Gastrocnemius medialis (tissue), 4 donors: ENCODE data around the gene PHF20. TPM values are rescaled to one million over a fixed set of nuclear protein-coding genes. Genes with fewer than 3 reads are reported as not detected.
"Not testable (repeated sequence)": the region's sequence is repeated elsewhere in the genome, so short reads cannot be mapped to it uniquely, and the experiment has no call there.

Experiments
- ATAC-seq, 2 donors: fragments of 150-250 bp; one replicate each; pipeline ENCODE4 v1.9.1; 2016
- DNase-seq, 2 donors: peaks; one replicate each; pipeline ENCODE4 v3.0.0-alpha.2; 2019
- H3K27ac ChIP-seq, 4 donors: fragments of 200-600 bp; sonication (generic); 1 replicate in 1 of 4; 2 replicates in 3 of 4; pipeline ENCODE4 v1.5.1; 2016 to 2018; ENCODE audit warnings: mild to moderate bottlenecking in 2 of 4, moderate library complexity in 1 of 4
- H3K27me3 ChIP-seq, 3 donors: fragments of 200-600 bp; sonication (generic) in 2 of 3; 1 replicate in 1 of 3; 2 replicates in 2 of 3; pipeline versions ENCODE4 v1.5.1 to v1.6.0; 2016 to 2019; ENCODE audit warnings: mild to moderate bottlenecking in 1 of 3, moderate library complexity in 1 of 3
- H3K36me3 ChIP-seq, 2 donors: fragments of 200-600 bp; sonication (generic) in 1 of 2; one replicate each; pipeline ENCODE4 v1.5.1; 2017 to 2018
- H3K4me1 ChIP-seq, 2 donors: fragments of 200-600 bp; sonication (generic) in 1 of 2; one replicate each; pipeline ENCODE4 v1.5.1; 2016 to 2017; ENCODE audit warnings: mild to moderate bottlenecking in 2 of 2
- H3K4me3 ChIP-seq, 4 donors: fragments of 200-600 bp; sonication (generic) in 3 of 4; 1 replicate in 1 of 4; 2 replicates in 3 of 4; pipeline ENCODE4 v1.5.1; 2016 to 2019; ENCODE audit warnings: mild to moderate bottlenecking in 2 of 4
- H3K9me3 ChIP-seq, 3 donors: fragments of 200-600 bp; sonication (generic) in 2 of 3; 1 replicate in 1 of 3; 2 replicates in 2 of 3; pipeline ENCODE4 v1.5.1; 2016 to 2019
- CTCF ChIP-seq, 5 experiments: fragments of 450-650 bp in 3 of 5; fragments of 200-600 bp in 2 of 5; sonication (generic) in 2 of 5; IDR thresholded peaks in 4 of 5; conservative IDR thresholded peaks in 1 of 5; 1 replicate in 4 of 5; 2 replicates in 1 of 5; pipeline ENCODE4 v1.5.1; 2016 to 2019; ENCODE audit warnings: antibody characterized with exemption in 5 of 5, mild to moderate bottlenecking in 3 of 5, moderate library complexity in 3 of 5
- POLR2A ChIP-seq, 2 donors: fragments of 450-650 bp; IDR thresholded peaks; one replicate each; pipeline ENCODE4 v1.6.1; 2017; ENCODE audit warnings: antibody characterized with exemption in 2 of 2, mild to moderate bottlenecking in 2 of 2, moderate library complexity in 2 of 2
- in situ Hi-C, 4 donors: fragments of 200-750 bp; cut with MboI; loops; one replicate each; pipeline versions ENCODE4 v1.15.0 to v1.8.0; 2017; ENCODE audit warnings: low sequenced_read_pairs in 4 of 4
- intact Hi-C: fragments of 100-400 bp; cut with DNase I; formaldehyde crosslinking; loops from one replicate; pipeline ENCODE4 v1.15.1; 2023; ENCODE audit warnings: low total_unique reads
- total RNA-seq, 4 donors: library from RNA; depleted of rRNA; stranded (reverse); fragments of >200 nt; gene quantifications; one replicate each; pipeline versions ENCODE4 v1.1.0 to v1.2.3, GENCODE V29; 2016

PHF20 gene
- total RNA-seq, result 10 to 100 TPM; 72.6 to 91.9 (median 82.2) TPM

- peak in 4 of 5 experiments; percentile 22 to 52 (median 36) for TF ChIP-seq CTCF (IDR thresholded peaks at IDR 0.05 in 4 of 5, conservative IDR thresholded peaks at IDR 0.05 in 1 of 5)
- TF ChIP-seq POLR2A (IDR thresholded peaks at IDR 0.05), result peak; percentile 98 to 99
- H3K27me3 ChIP-seq, result no peaks in the 10 kb centered on the region
- DNase-seq (peak; percentile 99), ATAC-seq (peak; percentile 72 to 78)
- no peaks in the 10 kb centered on the region for H3K9me3 ChIP-seq
- H3K27ac ChIP-seq, result peak within 1 kb of the TSS; percentile 85 to 95 (median 91)
- no peaks in the 10 kb centered on the region for H3K36me3 ChIP-seq
- intact Hi-C loops (loop anchor here (1.0 to 2.0 kb wide), 2 partner anchors 57 to 112 kb away; no protein-coding TSS in a partner anchor), in situ Hi-C loops (no loop called here)
- H3K4me1 ChIP-seq, result peaks cover 78% of the 10 kb centered on the region in 2 donors
- H3K4me3 ChIP-seq, result peak within 1 kb of the TSS; percentile 67 to 80 (median 72)
Observed at GRCh38 chr20:35771689-35772562, at the start of gene PHF20. TSS of gene PHF20 (plus strand) at chr20:35772015. CDS start at chr20:35801523, 29,508 bp downstream.

- ATAC-seq, DNase-seq, intact Hi-C loops, H3K27me3 ChIP-seq, H3K4me3 ChIP-seq, H3K9me3 ChIP-seq: not testable (repeated sequence)
- H3K27ac ChIP-seq, result peak overlapping the region; percentile 57 to 80 (median 68)
- peaks cover 25 to 37% of the 10 kb centered on the region in 2 donors for H3K4me1 ChIP-seq
- in situ Hi-C loops, result loop anchor here in 1 of 4 donors (25.0 kb wide), 1 partner anchor 164 kb away; no protein-coding TSS in a partner anchor
- H3K36me3 ChIP-seq, result peaks cover 7 to 97% of the 10 kb centered on the region in 2 donors
Observed at GRCh38 chr20:35723275-35723639, 48.6 kb upstream of the PHF20 start.

- intact Hi-C loops, DNase-seq, ATAC-seq, H3K9me3 ChIP-seq, H3K4me3 ChIP-seq, H3K27me3 ChIP-seq: not testable (repeated sequence)
- Histone ChIP-seq H3K27ac (peak overlapping the region; percentile 46 to 80 (median 68)), H3K4me1 (peaks cover 25 to 33% of the 10 kb centered on the region in 2 donors), H3K36me3 (peaks cover 7 to 97% of the 10 kb centered on the region in 2 donors)
- in situ Hi-C loops, result loop anchor here in 1 of 4 donors (25.0 kb wide), 1 partner anchor 164 kb away; no protein-coding TSS in a partner anchor
Observed at GRCh38 chr20:35723652-35724320, 48.0 kb upstream of the PHF20 start.

DNA sequence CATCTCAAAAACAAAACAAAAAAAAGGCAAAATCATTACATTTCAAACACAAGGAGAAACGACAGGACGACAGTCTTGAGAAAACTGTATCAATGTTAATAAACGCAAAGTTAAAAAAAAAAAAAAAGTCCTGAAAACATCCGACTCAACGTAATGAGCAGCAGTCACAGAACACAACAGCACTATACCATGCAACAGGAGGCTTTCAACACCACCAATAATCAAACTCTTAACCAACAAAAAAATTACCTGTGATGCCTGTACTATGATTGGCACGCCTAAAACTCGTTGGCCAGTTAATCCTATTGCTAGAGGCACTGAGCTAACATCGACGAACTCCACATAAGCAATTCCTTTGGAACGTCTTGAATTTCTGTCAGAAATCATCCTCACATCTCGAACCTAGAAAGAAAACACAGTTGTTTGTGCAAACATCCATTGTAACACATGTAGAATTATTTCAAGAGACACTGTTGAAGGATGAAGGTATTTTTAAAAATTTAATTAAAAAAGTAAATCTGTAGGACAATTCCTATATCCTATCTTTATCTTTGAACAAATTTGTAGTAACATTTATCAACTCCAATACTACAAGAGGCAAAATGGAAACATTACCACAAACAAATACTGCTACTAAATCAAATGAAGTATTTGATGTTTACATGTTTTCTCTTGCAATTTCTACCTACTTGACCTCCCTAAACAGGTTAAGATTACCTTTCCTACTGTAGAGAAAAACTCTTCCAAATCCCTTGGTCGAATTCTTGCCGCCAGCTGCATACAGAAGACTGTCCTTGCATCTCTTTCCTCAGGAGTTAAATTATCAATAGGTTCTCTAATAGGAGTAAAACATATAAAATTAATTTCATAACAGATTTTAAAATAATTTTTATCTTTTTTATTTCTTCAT is 47.2 kb upstream of the PHF20 start:
- Histone ChIP-seq H3K9me3 (no peaks in the 10 kb centered on the region), H3K36me3 (peaks cover 7 to 97% of the 10 kb centered on the region in 2 donors), H3K27ac (peak overlapping the region in 2 of 4 donors; percentile 72 to 80), H3K4me1 (peaks cover 25 to 31% of the 10 kb centered on the region in 2 donors), H3K4me3 (no peak overlapping the region), H3K27me3 (no peaks in the 10 kb centered on the region)
- in situ Hi-C loops, result loop anchor here in 2 of 4 donors (25.0 kb wide), 1 partner anchor 163 kb away; no protein-coding TSS in a partner anchor
- DNase-seq (no peak), ATAC-seq (no peak)
- no peak for TF ChIP-seq POLR2A (IDR thresholded peaks at IDR 0.05)
- no peak for TF ChIP-seq CTCF (IDR thresholded peaks at IDR 0.05 in 4 of 5, conservative IDR thresholded peaks at IDR 0.05 in 1 of 5)
- intact Hi-C loops, result no loop called here
